GM21619 (cell line): ENCODE data around the gene POU3F3.

ENCODE experiments used
- ATAC-seq: cut with Tn5 transposase; IDR thresholded peaks from one replicate; pipeline ENCODE4 v1.9.1; 2021; ENCODE audit not compliant: unreplicated experiment

The POU3F3 gene

DNA sequence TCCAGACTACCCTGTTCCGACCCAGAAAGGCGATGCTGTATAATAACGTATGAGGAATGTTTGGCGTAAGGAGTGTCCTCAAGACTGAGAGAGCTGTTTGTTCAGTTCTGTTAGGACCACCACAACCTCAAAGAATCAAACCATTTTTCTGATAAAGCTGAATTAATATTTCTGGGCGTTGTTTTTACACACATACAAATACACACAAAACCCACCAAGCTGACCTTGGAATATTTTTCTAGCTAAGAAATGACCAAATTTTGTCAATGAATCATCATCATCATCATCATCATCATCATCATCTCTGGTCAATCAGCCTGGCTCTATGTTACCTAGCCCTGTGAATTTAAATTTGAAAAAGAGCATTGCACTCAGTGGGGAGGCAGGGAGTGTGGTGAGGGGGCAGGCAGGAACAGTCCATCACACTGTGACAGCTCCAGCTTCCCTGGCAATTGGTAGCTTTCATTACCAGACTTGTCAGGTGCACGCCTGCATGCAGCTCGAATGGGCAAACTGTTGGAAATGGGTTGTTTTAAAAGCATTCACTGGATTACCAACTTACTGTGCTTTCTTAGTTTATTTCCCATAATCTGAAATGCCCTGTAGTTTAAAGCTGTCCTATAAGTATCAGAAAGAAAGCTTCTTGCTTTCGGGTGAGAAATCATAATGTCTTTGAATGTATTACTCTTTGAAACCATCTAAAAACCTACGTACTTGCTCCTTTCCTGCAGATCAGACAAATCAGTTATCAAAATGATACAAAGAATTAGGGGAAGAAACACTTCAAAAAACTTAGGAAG, 6.9 kb upstream of the POU3F3 start:
- ATAC-seq: no peak

DNA sequence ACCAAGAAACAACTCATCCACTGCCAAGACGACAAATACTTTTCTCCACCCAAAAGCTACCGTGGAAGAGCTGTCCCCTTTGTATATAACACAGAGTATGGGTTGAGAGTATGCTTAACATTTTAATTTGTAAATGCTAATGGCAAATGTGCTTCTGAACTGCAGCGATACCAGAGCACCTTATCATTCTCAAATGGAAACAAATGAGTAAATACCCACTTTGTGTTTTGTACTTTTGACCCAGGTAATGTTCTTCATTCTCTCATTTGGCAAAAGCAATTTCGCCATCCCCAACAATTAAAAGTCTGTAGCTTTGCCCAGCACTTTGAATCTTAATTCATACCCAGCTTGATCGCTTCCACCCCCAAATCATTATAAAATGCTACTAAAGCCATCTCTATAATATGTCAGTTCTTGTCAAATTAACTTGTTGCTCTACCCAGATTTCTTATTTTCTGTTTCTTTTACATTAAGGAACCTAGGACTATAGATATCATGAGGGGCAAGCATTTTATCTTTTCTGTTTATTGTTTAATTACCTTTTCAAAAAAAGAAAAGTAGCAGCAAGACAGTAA, 6.2 kb upstream of the POU3F3 start:
- ATAC-seq: no peak

DNA sequence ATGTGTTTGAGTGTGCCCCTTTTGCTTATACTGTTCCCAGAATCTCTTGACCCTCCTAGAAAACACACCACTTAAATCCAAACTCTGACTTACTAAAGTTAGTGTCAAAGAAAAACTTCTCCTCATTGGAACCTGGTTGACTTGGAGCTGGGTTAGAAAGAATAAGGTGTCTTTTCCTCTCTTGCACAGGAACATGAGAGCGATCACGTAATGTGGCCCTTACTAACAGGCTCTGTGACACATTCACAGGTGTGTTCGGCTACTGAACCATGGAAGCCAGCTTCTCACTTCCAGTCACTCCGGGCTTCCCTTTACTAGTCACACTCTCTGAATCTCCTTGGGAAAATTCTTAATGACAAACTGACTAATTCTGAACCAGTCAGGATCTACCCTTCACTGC, 5.4 kb upstream of the POU3F3 start:
- ATAC-seq: peak; percentile 43

DNA sequence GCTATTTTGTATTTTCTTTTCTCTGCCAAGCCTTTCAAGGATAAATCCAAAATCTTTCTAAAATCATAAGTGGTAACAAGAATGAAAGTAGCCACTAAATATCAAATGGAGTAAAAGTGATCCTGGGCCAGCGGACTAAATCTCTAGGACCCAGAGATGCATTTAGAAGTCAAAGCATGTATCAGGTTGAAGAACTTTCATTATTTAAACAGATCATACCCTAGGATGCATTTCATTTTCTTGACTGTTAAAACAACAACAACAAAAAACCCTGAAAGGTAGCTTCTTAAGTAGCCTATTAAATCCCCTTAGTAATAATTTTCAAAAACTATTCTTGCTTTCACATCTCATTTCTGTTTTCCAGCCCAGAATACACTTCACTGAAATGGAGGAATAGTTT, 4.8 kb upstream of the POU3F3 start:
- ATAC-seq: no peak

DNA sequence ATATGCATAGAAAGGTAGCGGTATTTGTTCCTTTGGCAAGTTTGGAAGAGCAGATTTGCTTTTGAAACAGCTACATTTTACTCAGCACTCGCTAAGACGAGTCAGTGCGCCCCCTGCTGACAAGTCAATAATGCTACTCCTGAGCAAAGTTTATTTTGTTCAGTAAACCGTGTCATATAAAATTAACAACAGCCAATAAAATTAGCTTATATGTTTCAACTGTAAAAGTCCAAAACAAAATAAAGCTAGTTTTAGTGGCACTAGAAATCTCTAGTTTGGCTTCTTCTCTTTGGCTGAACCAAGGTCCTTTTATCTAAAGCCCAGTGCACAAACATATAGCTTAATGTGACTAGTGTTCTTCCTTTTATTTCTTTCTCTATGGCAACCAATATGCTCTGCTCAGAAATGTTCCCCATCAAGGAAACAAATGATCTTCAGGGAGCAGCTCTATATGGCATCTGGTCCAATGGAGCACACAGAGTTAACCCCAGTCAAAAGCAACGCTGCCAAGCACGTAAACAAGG, 4.2 kb upstream of the POU3F3 start:
- no peak for ATAC-seq

DNA sequence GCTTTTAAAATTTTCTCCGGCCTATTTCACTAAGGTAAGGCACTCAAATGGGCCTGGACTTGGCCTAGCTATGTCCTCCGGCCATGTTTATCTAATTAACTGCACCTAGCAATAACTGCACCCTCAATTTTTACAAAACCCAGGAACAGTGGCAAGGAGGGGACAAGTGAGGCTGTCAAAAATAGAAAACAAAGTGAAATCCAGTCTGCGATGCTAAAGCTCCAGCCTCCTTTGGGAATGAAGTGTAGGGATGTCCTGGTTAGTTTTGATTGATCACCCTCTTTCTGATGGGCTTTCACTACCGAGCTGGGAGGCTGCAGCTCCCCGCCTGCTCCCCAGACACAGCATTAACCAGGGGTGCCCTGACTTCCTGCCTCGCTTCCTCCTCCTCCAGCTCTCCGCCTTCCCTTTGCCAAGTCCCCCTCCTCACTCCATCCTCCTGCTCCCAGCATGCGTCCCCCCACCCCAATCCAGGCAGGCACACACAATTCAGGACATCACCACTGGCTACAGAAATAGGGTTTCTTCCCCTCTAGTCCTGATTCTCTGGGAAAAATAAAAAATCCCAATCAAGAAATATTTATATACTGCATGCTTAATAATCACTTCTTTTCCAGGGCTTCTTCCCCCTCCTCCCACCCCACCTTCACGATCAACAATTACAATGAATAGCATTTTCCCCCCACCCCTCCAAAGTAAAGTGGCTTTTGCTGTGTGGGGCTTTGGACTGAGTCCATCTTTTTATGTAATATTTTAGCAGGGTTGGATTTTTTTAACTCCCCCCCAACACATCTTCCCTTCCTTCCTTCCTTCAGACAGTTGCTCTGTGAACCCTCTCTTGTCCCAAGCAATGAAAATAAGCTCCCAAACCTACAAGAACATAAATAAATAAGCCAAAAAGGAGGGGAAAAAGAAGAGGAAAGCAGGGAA, 3.3 kb upstream of the POU3F3 start:
- ATAC-seq: no peak

DNA sequence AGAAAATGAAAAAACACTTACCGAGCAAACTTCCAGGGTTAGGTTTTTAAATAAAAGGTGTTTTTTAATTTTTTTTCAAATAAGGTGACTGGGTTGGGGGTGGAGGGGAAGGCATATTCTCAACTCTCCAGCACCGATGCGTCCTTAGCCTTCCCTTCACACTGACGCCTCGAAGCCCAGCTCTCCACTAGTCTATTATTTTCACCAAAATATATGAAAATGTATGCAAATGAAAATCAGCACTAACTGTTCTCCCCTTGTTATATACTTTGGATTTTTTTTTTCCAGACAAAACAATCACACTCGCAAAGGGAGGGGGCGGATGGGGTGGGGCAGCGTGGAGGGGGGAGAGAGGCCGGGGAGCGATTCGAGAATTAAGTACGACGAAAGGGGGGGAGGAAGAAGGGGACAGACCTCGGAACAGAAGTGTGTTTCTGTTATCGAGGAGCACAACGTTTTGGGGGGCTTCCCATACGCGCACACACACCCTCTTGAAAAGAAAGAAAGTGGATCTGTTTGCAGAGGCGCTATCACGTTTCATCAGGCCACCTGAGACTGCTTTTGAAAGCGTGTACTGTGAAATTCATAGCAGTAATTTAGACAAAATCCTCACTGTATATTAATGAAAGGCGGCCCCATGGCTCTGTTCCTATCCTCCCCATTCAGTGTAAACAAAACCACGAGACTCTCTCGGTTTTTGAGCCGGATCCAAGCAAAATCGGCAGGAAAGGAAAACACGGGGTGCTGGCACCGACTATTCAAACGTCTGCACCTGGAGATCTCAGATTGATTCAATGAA, 2.4 kb upstream of the POU3F3 start:
- no peak for ATAC-seq

DNA sequence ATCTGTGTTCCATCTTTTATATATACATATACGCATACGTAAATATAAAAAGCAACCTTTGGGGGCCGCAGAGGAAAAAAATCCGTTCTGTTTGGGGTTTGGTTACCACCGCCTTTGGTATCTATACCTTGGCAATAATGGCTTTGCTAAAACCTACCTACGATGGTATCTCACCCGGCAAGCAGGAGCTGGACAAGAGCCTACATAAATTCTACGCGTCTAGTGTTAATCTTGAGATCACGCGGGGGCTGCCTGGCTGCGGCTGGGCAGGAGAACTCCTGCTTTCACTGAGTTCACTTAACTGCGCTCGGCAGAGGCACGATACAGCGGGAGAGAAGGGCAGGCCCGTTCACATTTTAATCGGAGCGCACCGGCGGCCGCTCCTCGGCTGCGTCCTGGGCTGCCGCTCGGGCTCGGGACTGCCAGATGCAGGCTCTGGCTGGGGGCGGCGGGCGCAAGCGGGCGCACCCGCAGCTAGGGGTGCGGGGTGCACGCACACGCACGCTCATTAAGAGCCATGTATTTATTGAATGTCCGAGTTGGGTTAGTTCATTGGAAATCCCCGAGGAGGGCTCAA, 1.7 kb upstream of the POU3F3 start:
- ATAC-seq: no peak

DNA sequence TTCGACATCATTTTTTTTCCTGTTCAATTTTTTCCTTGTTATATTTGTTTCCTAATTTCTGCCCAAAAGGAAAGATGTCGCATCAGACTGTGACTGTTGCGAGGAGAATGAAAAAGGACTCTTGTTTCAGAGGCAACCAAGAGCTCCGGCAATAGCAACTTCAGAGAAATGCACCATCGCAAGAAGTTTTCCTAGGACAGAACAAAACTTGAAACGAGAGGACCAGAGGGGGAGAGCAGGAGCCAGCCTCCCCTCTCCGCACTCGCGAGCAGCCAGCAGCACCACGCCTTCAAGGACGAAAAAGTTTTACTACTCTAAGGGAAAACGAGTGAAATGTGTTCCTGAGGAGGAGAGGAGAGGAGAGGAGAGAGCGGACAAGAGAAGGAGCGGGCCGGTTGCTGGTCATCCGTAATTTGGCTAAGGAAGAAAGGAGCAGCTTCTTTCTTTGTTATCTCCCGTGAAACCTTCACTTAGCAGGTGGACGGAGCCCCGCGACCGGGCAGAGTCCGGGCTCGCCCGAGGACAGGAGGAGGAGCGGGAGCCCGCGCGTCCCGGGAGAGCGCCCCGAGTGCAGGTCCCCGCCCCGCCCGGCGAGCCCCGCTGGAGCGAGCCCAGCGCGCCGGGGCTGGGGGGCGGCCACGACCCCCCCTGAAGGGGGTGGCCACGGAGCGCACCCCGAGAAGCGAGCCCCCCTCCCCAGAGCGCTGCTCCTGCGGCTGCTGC, 744 bp downstream of the POU3F3 start:
- ATAC-seq: no peak

DNA sequence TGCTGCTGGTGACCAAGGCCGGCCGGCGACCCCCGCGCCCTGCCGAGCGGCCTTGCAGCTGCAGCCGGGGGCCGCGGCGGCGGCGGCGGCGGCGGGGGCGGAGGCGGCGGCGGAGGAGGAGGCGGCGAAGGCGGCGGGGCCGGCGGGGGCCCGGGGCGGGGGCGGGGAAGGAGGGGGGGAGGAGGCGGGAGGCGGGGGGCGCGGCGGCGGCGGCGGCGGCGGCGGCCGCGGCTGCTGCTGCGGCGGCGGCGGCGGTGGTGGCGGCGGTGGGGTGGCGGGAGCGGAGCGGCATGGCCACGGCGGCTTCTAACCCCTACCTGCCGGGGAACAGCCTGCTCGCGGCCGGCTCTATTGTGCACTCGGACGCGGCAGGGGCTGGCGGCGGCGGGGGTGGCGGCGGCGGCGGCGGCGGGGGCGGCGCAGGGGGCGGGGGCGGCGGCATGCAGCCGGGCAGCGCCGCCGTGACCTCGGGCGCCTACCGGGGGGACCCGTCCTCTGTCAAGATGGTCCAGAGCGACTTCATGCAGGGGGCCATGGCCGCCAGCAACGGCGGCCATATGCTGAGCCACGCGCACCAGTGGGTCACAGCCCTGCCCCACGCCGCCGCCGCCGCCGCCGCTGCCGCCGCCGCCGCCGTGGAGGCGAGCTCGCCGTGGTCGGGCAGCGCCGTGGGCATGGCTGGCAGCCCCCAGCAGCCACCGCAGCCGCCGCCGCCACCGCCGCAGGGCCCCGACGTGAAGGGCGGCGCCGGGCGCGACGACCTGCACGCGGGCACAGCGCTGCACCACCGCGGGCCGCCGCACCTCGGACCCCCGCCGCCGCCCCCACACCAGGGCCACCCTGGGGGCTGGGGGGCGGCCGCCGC, 1.5 kb downstream of the POU3F3 start:
- ATAC-seq: no peak

DNA sequence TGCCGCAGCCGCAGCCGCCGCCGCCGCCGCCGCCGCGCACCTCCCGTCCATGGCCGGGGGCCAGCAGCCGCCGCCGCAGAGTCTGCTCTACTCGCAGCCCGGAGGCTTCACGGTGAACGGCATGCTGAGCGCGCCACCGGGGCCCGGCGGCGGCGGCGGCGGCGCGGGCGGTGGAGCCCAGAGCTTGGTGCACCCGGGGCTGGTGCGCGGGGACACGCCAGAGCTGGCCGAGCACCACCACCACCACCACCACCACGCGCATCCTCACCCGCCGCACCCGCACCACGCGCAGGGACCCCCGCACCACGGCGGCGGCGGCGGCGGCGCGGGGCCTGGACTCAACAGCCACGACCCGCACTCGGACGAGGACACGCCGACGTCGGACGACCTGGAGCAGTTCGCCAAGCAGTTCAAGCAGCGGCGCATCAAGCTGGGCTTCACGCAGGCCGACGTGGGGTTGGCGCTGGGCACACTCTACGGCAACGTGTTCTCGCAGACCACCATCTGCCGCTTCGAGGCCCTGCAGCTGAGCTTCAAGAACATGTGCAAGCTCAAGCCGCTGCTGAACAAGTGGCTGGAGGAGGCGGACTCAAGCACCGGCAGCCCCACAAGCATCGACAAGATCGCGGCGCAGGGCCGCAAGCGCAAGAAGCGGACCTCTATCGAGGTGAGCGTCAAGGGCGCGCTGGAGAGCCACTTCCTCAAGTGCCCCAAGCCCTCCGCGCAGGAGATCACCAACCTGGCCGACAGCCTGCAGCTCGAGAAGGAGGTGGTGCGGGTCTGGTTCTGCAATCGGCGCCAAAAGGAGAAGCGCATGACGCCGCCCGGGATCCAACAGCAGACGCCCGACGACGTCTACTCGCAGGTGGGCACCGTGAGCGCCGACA, 2.4 kb downstream of the POU3F3 start:
- no peak for ATAC-seq

DNA sequence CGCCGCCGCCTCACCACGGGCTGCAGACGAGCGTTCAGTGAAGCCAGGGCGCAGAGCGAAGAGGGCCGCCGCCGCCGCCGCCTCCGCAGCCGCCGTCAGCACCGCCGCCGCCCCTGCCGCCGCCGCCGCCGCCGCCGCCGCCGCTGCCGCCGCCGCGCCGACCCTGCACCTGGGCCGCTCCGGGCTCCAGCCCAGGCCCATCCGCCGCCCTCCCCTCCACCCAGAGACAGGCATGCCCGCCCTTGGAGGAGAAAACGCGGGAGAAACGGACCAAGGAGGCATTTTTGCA, 3.0 kb downstream of the POU3F3 start:
- ATAC-seq: no peak

DNA sequence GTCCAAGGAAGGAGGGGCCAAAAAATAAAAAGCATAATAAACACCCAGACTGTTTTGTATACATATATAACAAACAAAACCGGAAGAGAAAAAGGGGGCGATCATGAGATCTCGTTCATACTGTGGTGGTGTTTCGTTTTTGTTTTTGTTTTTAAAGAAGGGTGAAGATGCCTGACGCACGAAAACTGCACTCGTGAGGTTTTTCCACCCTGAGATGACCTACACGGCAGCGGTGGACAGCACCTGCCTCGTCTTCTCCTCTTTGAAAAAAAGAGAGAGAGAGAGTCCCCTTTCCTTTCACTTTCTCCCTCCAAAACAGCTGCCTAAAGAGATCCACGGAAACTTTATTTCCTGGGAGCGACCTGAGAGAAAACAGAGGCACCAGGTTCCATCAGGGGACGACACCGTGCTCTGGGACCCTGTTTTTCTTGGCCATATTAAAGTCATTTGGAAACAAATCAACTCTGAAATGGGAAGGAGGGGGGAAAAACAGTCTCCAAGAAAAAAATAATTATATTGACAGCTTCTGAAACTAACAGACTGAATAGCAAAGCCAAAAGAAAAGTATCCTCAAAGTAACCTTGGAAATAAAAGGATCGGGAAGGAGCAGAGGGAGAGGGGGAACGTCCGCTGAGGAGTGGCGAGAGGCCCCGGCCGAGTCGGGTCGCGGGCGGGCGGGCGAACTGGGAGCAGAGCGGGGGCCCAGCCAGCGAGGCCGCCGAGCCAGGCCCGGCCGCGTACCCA, 3.5 kb downstream of the POU3F3 start:
- no peak for ATAC-seq

DNA sequence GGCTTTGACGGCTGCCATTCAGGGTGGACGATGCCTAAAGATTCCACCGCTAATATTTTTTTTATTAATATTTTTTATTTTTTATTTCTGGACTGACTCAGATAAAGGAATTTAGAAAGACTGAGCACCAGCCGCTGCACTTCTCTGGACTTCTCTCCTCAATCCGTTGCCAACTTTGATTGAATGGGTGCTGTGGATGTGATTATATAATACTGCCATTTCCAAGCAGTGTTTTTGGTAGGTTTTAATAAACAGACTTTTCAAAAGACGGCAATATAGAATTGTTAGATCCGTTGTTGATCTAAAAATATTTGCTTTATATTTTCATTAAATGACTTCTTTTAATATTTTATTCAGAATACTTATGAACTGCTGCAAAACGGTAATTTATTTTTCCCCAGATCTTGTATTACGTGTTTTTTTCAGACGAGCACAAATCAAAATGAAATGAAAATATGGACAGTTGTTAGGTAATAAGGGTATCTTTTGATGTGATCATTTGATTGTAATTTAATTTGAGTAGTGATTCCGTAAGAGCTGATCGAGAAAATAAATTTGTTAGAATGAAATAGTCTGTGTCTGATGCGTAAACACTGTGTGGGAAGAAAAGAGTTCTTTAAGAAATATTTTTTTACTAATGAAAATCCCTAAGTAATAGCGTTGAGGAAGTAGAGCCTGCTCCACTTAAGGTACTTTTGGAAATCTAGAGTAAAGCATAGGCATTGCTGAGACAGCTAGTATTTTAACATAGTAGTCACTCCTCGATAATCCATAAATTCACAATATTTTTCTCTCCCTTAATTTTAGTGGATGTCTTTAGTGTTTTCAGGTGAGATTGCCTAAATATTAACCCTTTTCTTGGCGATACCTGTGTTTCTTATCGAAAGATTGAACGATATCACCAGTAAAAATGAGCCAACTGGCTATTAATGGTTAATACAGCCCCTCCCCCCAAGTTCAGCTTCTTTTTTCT, 4.4 kb downstream of the POU3F3 start:
- ATAC-seq: no peak

DNA sequence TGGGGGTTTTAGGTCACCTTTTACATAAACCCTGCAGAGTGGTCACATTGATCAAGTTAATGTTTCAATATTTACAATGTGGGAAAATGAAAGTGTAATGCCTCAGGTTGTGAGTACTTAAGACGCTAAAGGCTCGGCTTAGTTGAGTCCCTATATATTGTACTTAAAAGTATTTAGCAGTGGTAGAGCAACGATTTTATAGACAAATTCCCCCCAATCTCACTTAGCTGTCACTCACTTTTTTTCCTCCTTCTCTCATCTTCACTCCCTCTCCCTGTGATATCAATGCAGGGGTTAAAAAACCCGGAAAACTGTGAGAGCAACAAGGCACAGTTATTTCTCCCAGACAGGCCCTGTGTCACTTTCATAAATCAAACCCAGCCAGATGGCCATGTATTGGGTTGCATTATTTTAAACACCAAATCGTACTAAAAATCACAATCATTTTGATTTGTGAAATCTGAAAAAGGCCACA, 5.4 kb downstream of the POU3F3 start:
- ATAC-seq: no peak
